ENCODE results near the gene NFKBIZ. TPM values are rescaled to one million over a fixed set of nuclear protein-coding genes. Genes with fewer than 3 reads are reported as not detected.

Gene NFKBIZ
- total RNA-seq, 2 donors from 2014 or later = 30.1 to 92.3 TPM

DNA sequence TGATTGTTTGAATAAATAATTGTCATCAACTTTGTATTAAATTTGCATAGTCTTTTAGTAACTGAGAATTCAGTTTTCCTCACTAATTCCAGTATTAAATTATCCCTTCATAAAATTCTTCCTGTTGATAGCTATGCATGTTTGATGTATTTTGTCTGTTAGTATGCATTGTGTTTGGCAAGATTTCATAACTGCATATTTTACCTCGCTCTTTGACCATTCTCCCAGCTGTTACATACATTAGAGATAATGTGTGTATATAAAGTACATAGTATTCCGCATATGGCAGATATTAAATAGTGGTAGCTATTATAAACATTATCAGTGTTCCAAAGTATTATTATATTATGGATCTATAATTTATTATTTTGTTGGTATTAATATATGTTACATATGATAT, 10.6 kb upstream of the NFKBIZ start:
- WGBS, 2 donors = 83 to 90% methylated on average over 2 of the region's 2 CpGs

GRCh38 chr3:101840066-101840465, 9.2 kb upstream of the NFKBIZ start:
- Histone ChIP-seq H3K4me3 (no peak overlapping the region), H3K27ac (no peak overlapping the region), H3K4me1 (peaks cover 18% of the 10 kb centered on the region), H3K36me3 (replicated peaks in 1 of 2; ENCODE audit: insufficient read depth in 1 of 2, low read depth in 2 of 2) (no peaks in the 10 kb centered on the region), H3K27me3 (no peaks in the 10 kb centered on the region), H3K9me3 (peaks cover 0 to 3% (median 0%) of the 10 kb centered on the region in 3 donors)
- TF ChIP-seq, protein P1, sequence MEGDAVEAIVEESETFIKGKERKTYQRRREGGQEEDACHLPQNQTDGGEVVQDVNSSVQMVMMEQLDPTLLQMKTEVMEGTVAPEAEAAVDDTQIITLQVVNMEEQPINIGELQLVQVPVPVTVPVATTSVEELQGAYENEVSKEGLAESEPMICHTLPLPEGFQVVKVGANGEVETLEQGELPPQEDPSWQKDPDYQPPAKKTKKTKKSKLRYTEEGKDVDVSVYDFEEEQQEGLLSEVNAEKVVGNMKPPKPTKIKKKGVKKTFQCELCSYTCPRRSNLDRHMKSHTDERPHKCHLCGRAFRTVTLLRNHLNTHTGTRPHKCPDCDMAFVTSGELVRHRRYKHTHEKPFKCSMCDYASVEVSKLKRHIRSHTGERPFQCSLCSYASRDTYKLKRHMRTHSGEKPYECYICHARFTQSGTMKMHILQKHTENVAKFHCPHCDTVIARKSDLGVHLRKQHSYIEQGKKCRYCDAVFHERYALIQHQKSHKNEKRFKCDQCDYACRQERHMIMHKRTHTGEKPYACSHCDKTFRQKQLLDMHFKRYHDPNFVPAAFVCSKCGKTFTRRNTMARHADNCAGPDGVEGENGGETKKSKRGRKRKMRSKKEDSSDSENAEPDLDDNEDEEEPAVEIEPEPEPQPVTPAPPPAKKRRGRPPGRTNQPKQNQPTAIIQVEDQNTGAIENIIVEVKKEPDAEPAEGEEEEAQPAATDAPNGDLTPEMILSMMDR (IDR thresholded peaks at IDR 0.05) = no peak
- no peak for TF ChIP-seq POLR2A (IDR thresholded peaks at IDR 0.05)
- ATAC-seq = no peak
- no peak for DNase-seq
- intact Hi-C loops (cut with DNase I) = no loop called here

More for the DNA sequence above, 10.6 kb upstream of the NFKBIZ start:
- Histone ChIP-seq H3K9me3 (peaks cover 0 to 3% (median 0%) of the 10 kb centered on the region in 3 donors), H3K27ac (no peak overlapping the region), H3K4me1 (peaks cover 28% of the 10 kb centered on the region), H3K27me3 (no peaks in the 10 kb centered on the region), H3K4me3 (no peak overlapping the region), H3K36me3 (replicated peaks in 1 of 2; ENCODE audit: insufficient read depth in 1 of 2, low read depth in 2 of 2) (no peaks in the 10 kb centered on the region)
- intact Hi-C loops (cut with DNase I) = no loop called here
- TF ChIP-seq, protein P1 (IDR thresholded peaks at IDR 0.05) = no peak
- no peak for TF ChIP-seq POLR2A (IDR thresholded peaks at IDR 0.05)
- DNase-seq = no peak
- ATAC-seq = no peak

GRCh38 chr3:101842245-101842934, 6.9 kb upstream of the NFKBIZ start:
- Histone ChIP-seq H3K36me3 (replicated peaks in 1 of 2; ENCODE audit: insufficient read depth in 1 of 2, low read depth in 2 of 2) (no peaks in the 10 kb centered on the region), H3K27ac (no peak overlapping the region), H3K27me3 (no peaks in the 10 kb centered on the region), H3K4me3 (no peak overlapping the region), H3K9me3 (peaks cover 0 to 3% (median 0%) of the 10 kb centered on the region in 3 donors), H3K4me1 (peaks cover 20% of the 10 kb centered on the region)
- ATAC-seq (no peak), DNase-seq (no peak)
- TF ChIP-seq, protein P1 (IDR thresholded peaks at IDR 0.05) = no peak
- no peak for TF ChIP-seq POLR2A (IDR thresholded peaks at IDR 0.05)
- intact Hi-C loops (cut with DNase I) = no loop called here
- 75 to 82% methylated on average over 2 of the region's 2 CpGs for WGBS, 2 donors

- TF ChIP-seq POLR2A (IDR thresholded peaks at IDR 0.05) = no peak
- TF ChIP-seq, protein P1 (IDR thresholded peaks at IDR 0.05) = no peak
- DNase-seq = no peak
- Histone ChIP-seq H3K36me3 (replicated peaks in 1 of 2; ENCODE audit: insufficient read depth in 1 of 2, low read depth in 2 of 2) (no peaks in the 10 kb centered on the region), H3K4me3 (no peak overlapping the region), H3K4me1 (peaks cover 20% of the 10 kb centered on the region), H3K27me3 (no peaks in the 10 kb centered on the region), H3K27ac (no peak overlapping the region), H3K9me3 (peaks cover 0 to 3% (median 0%) of the 10 kb centered on the region in 3 donors)
- intact Hi-C loops (cut with DNase I) = no loop called here
- 89 to 92% methylated on average over 3 of the region's 3 CpGs for WGBS, 2 donors
- ATAC-seq = no peak
These were observed 6.4 kb upstream of the NFKBIZ start for GRCh38 chr3:101842935-101843330.

DNA sequence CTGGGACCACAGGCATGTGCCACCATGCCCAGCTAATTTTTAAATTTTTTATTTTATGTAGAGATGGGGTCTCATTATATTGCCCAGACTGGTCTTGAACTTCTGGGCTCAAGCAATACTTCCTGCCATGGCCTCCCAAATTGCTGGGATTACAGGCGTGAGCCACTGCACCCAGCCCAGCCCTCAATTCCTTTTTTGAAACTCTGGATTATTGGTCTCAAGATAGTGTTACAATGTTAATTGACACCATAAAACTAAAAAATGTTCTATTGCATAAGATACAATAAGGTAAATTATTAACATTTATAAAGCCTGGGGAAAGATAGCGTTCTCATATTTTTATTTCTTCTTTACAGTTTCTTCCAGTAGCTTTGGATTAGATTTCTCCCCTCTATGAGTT, 3.9 kb upstream of the NFKBIZ start:
- TF ChIP-seq POLR2A (IDR thresholded peaks at IDR 0.05) = no peak
- TF ChIP-seq, protein P1 (IDR thresholded peaks at IDR 0.05) = no peak
- intact Hi-C loops (cut with DNase I) = no loop called here
- Histone ChIP-seq H3K36me3 (replicated peaks in 1 of 2; ENCODE audit: insufficient read depth in 1 of 2, low read depth in 2 of 2) (no peaks in the 10 kb centered on the region), H3K9me3 (no peaks in the 10 kb centered on the region), H3K27me3 (no peaks in the 10 kb centered on the region), H3K27ac (no peak overlapping the region), H3K4me3 (no peak overlapping the region), H3K4me1 (peaks cover 29% of the 10 kb centered on the region)
- ATAC-seq (no peak), DNase-seq (no peak)
- WGBS, 2 donors = 51 to 56% methylated on average over 2 of the region's 2 CpGs

All from body of pancreas (tissue), 4 donors.